GM12878 (cell line): ENCODE measurements around the gene INO80D. TPM values are rescaled to one million over a fixed set of nuclear protein-coding genes. Genes with fewer than 3 reads are reported as not detected.

Experiments
- ATAC-seq: fragments of 200-7000 bp; cut with Tn5 transposase; 3 replicates; pipeline ENCODE4 v1.9.1; 2020; ENCODE audit warnings: mild to moderate bottlenecking, moderate library complexity
- BruUV-seq: library from RNA; stranded (reverse); fragments of 400-500 nt; replicated peaks from 2 replicates; lab custom pipeline; 2021; lab: Mats Ljungman, UMichigan
- CTCF ChIA-PET: fragments of 300-600 bp; sonication (Branson Sonifier 250); formaldehyde crosslinking; extraction: SDS; loops from one replicate; lab custom pipeline; 2021; ENCODE audit warnings: inconsistent platforms; lab: Yijun Ruan, JAX
- POLR2A ChIA-PET: fragments of 350-600 bp; formaldehyde crosslinking; extraction: SDS; loops from one replicate; lab custom pipeline; 2021; ENCODE audit warnings: inconsistent platforms; lab: Charles Lee
- RAD21 ChIA-PET: fragments of 300-600 bp; sonication (Branson Sonifier 250); formaldehyde crosslinking; loops from one replicate; lab custom pipeline; 2023; ENCODE audit warnings: antibody characterized with exemption; ENCODE audit not compliant: unreplicated experiment; lab: Charles Lee
- SMC1A ChIA-PET: fragments of 300-600 bp; sonication (Branson Sonifier 250); formaldehyde crosslinking; loops from one replicate; lab custom pipeline; 2023; ENCODE audit not compliant: unreplicated experiment, uncharacterized antibody; lab: Charles Lee
- DNase-seq: peaks from one replicate; pipeline ENCODE4 v3.0.0-alpha.2; 2011; ENCODE audit warnings: low read depth, low spot score
- FAIRE-seq: peaks from 3 replicates; lab custom pipeline; 2011; peaks lifted over from hg19 to GRCh38; lab: Jason Lieb, UNC
- H2AFZ ChIP-seq: 2 replicates; pipeline ENCODE4 v1.6.0; 2011; ENCODE audit warnings: low read depth, low read length, control low read depth; ENCODE audit not compliant: control insufficient read depth
- H3K27ac ChIP-seq: 2 replicates; pipeline ENCODE4 v1.5.1; 2011; ENCODE audit warnings: control low read depth; ENCODE audit not compliant: control insufficient read depth, insufficient read depth
- H3K27me3 ChIP-seq, 2 experiments: replicated peaks in 1 of 2; 2 replicates each; pipeline versions ENCODE4 v1.6.0 to v1.6.1; 2011; ENCODE audit warnings: low read length in 1 of 2; ENCODE audit not compliant: control insufficient read depth in 2 of 2, insufficient read depth in 2 of 2
- H3K36me3 ChIP-seq, 2 experiments: 2 replicates each; pipeline ENCODE4 v1.5.1; 2011; ENCODE audit warnings: low read length in 1 of 2; ENCODE audit not compliant: control insufficient read depth in 2 of 2, insufficient read depth in 2 of 2
- H3K4me1 ChIP-seq: 2 replicates; pipeline ENCODE4 v1.6.1; 2011; ENCODE audit warnings: mild to moderate bottlenecking, low read length, moderate library complexity, mixed read lengths; ENCODE audit not compliant: control insufficient read depth, insufficient read depth
- H3K4me2 ChIP-seq: 2 replicates; pipeline ENCODE4 v1.6.0; 2011; ENCODE audit warnings: control low read depth; ENCODE audit not compliant: control insufficient read depth, insufficient read depth
- H3K4me3 ChIP-seq: fragments of 200-600 bp; sonication (generic); 2 replicates; pipeline ENCODE4 v1.5.1; 2016
- H3K79me2 ChIP-seq: 2 replicates; pipeline ENCODE4 v1.6.0; 2011; ENCODE audit warnings: low read length; ENCODE audit not compliant: control insufficient read depth, insufficient read depth
- H3K9ac ChIP-seq: 2 replicates; pipeline ENCODE4 v1.8.0; 2011; ENCODE audit warnings: low read length, control low read depth, mixed read lengths; ENCODE audit not compliant: control insufficient read depth, insufficient read depth
- H3K9me3 ChIP-seq: replicated peaks from 3 replicates; pipeline ENCODE4 v1.5.1; 2011; ENCODE audit warnings: mild to moderate bottlenecking, low read length; ENCODE audit not compliant: control insufficient read depth, insufficient read depth
- H4K20me1 ChIP-seq: 2 replicates; pipeline ENCODE4 v1.6.0; 2011; ENCODE audit not compliant: control insufficient read depth, insufficient read depth
- CREB1 ChIP-seq: IDR thresholded peaks from 2 replicates; pipeline ENCODE4 v1.6.1; 2012; ENCODE audit warnings: low read depth, mild to moderate bottlenecking, inconsistent platforms
- CUX1 ChIP-seq: IDR thresholded peaks from 2 replicates; pipeline ENCODE4 v1.6.1; 2012; ENCODE audit warnings: improper control_type of control experiment, low read depth, low read length; ENCODE audit not compliant: insufficient replicate concordance
- FOXK2 ChIP-seq: fragments of 450-650 bp; IDR thresholded peaks from 2 replicates; pipeline ENCODE4 v1.6.1; 2017; ENCODE audit warnings: mild to moderate bottlenecking, moderate library complexity
- RAD21 ChIP-seq: IDR thresholded peaks from 2 replicates; pipeline ENCODE4 v1.6.1; 2011; ENCODE audit warnings: mild to moderate bottlenecking, low read depth, low read length, moderate library complexity; ENCODE audit not compliant: insufficient read depth
- REST ChIP-seq: IDR thresholded peaks from 2 replicates; pipeline ENCODE4 v1.6.1; 2012; ENCODE audit warnings: mild to moderate bottlenecking, low read depth, low read length
- RUNX3 ChIP-seq: IDR thresholded peaks from 2 replicates; pipeline ENCODE4 v1.6.1; 2012; ENCODE audit warnings: low read length, inconsistent platforms
- SIN3A ChIP-seq: IDR thresholded peaks from 2 replicates; pipeline ENCODE4 v1.6.1; 2012; ENCODE audit warnings: low read depth, low read length, improper control_type of control experiment
- ZNF622 ChIP-seq: fragments of 450-650 bp; IDR thresholded peaks from 2 replicates; pipeline ENCODE4 v1.6.1; 2017; ENCODE audit warnings: mild to moderate bottlenecking, inconsistent platforms
- WGBS: methylation state at CpG from one replicate; pipeline ENCODE4 v1.1.6; 2016; ENCODE audit warnings: low lambda C conversion rate; ENCODE audit not compliant: insufficient replicate concordance, insufficient coverage; ENCODE audit errors: missing lambda C conversion rate; 5-methylcytosine and 5-hydroxymethylcytosine counted together
- in situ Hi-C: fragments of 300-500 bp; cut with MboI; formaldehyde crosslinking; loops from 9 replicates; pipeline ENCODE4 v1.14.3; 2018; ENCODE audit warnings: mixed read lengths
- intact Hi-C: fragments of 100-400 bp; cut with micrococcal nuclease; formaldehyde crosslinking; loops from one replicate; pipeline ENCODE4 v1.14.2; 2022; ENCODE audit not compliant: unreplicated experiment
- polyA plus RNA-seq, 11 experiments: library from polyadenylated mRNA; depleted of rRNA in 4 of 11; unstranded in 6 of 11; stranded (reverse) in 5 of 11; fragments of >200 nt; fragmentation: Nextera tagmentation in 4 of 11; fragmentation: Illumina TruSeq in 1 of 11; extraction: Ambion mirVana in 4 of 11; extraction: Trizol in 1 of 11; gene quantifications; 1 replicate in 1 of 11; 2 replicates in 10 of 11; pipeline versions ENCODE4 v1.2.1 to v1.2.3, GENCODE V29; 2011 to 2016; ENCODE audit warnings: inconsistent platforms in 2 of 11, missing spikeins in 2 of 11, low read depth in 1 of 11
- total RNA-seq, 4 experiments: library from RNA; depleted of rRNA in 3 of 4; stranded (reverse); fragments of >200 nt in 3 of 4; fragmentation: Illumina TruSeq in 1 of 4; extraction: Trizol in 1 of 4; gene quantifications; 2 replicates each; pipeline versions ENCODE4 v1.2.1 to v1.2.3, GENCODE V29; 2013 to 2021

The INO80D gene
- total and polyA plus RNA-seq, 10 of the 15 experiments (the other 5 are each of a cell fraction or from before 2014, with no cell fraction given): 0.73 to 16.3 (median 4.7) TPM

GRCh38 chr2:206023183-206023582, 62.8 kb downstream of the INO80D start:
- TF ChIP-seq SIN3A (no peak), RAD21 (peak; percentile 21; the same call in 1 of the 2 replicates)
- Histone ChIP-seq H3K27ac (no peak overlapping the region), H3K79me2 (no peaks in the 10 kb centered on the region), H3K4me3 (no peak overlapping the region), H3K4me1 (no peaks in the 10 kb centered on the region), H4K20me1 (no peaks in the 10 kb centered on the region), H3K9me3 (no peaks in the 10 kb centered on the region), H3K9ac (no peak overlapping the region), H2AFZ (no peak overlapping the region), H3K4me2 (no peak overlapping the region), H3K36me3 (peaks cover 0 to 13% of the 10 kb centered on the region in 2 experiments), H3K27me3 (no peaks in the 10 kb centered on the region)
- no peak for ATAC-seq
- WGBS: 97% methylated on average over 8 of the region's 8 CpGs
- no peak for DNase-seq
- in situ Hi-C loops: no loop called here
- no TSS peak for BruUV-seq
- intact Hi-C loops: no loop called here
- ChIA-PET RAD21 (interaction anchor here (1.1 kb wide), 1 partner anchor 22 kb away, joined by 3 read pairs; no protein-coding TSS in a partner anchor), CTCF (interaction anchor here (1.3 kb wide), 1 partner anchor 137 kb away, joined by 3 read pairs; no protein-coding TSS in a partner anchor), SMC1A (interaction anchor here (1.3 kb wide), 1 partner anchor 131 kb away, joined by 3 read pairs; no protein-coding TSS in a partner anchor), POLR2A (interaction anchor here (0.7 kb wide), 1 partner anchor 10 kb away, joined by 9 read pairs; no protein-coding TSS in a partner anchor)
- FAIRE-seq: no peak

GRCh38 chr2:206020171-206020570, 65.8 kb downstream of the INO80D start:
- no peak overlapping the region for H3K4me3 ChIP-seq
- peaks cover 13% of the 10 kb centered on the region for H3K9me3 ChIP-seq
- intact Hi-C loops: no loop called here
- H4K20me1 ChIP-seq: no peaks in the 10 kb centered on the region
- CTCF ChIA-PET: interaction anchor here (1.2 to 1.5 kb wide), 2 partner anchors 140 to 144 kb away, joined by 3 to 4 read pairs; no protein-coding TSS in a partner anchor
- DNase-seq (no peak), FAIRE-seq (no peak), ATAC-seq (no peak)
- H3K9ac ChIP-seq: no peak overlapping the region
- SMC1A ChIA-PET: interaction anchor here (2.0 kb wide), 1 partner anchor 8 kb away, joined by 5 read pairs; no protein-coding TSS in a partner anchor
- RAD21 ChIA-PET: no interaction called here
- no peaks in the 10 kb centered on the region for H3K79me2 ChIP-seq
- WGBS: 100% methylated on average over 2 of the region's 2 CpGs
- H3K4me2 ChIP-seq: no peak overlapping the region
- POLR2A ChIA-PET: interaction anchor here (1.3 kb wide), 1 partner anchor 8 kb away, joined by 3 read pairs; no protein-coding TSS in a partner anchor
- in situ Hi-C loops: no loop called here
- no TSS peak for BruUV-seq
- no peak overlapping the region for H3K27ac ChIP-seq
- H3K36me3 ChIP-seq: peaks cover 1 to 28% of the 10 kb centered on the region in 2 experiments; a peak in 3 of 4 replicates
- no peaks in the 10 kb centered on the region for H3K4me1 ChIP-seq
- no peak overlapping the region for H2AFZ ChIP-seq
- H3K27me3 ChIP-seq: no peaks in the 10 kb centered on the region
- TF ChIP-seq REST: no peak
- no peak for TF ChIP-seq RUNX3
- no peak for TF ChIP-seq CREB1
- no peak for TF ChIP-seq CUX1
- TF ChIP-seq ZNF622: no peak
- TF ChIP-seq FOXK2: no peak
